Neural progenitor cell (in vitro differentiated cells): ENCODE data around the gene CDH2. TPM values are rescaled to one million over a fixed set of nuclear protein-coding genes. Genes with fewer than 3 reads are reported as not detected.

Source experiments
- DNase-seq: peaks from one replicate; pipeline ENCODE4 v3.0.0-alpha.2; 2016; ENCODE audit warnings: low spot score
- H2AFZ ChIP-seq: fragments of 200-600 bp; sonication (generic); replicated peaks from 2 replicates; pipeline ENCODE4 v1.6.1; 2016; ENCODE audit warnings: antibody characterized with exemption
- H3F3A ChIP-seq: fragments of 200-600 bp; sonication (generic); 2 replicates; pipeline ENCODE4 v1.6.1; 2016; ENCODE audit warnings: antibody characterized with exemption, low read depth
- H3K27ac ChIP-seq: fragments of 200-600 bp; sonication (generic); 2 replicates; pipeline ENCODE4 v1.5.1; 2016; ENCODE audit warnings: mild to moderate bottlenecking
- H3K27me3 ChIP-seq: fragments of 200-600 bp; sonication (generic); 2 replicates; pipeline ENCODE4 v1.6.1; 2016; ENCODE audit warnings: mild to moderate bottlenecking, moderate library complexity
- H3K36me3 ChIP-seq: fragments of 200-600 bp; sonication (generic); 2 replicates; pipeline ENCODE4 v1.5.1; 2016
- H3K4me1 ChIP-seq: fragments of 200-600 bp; sonication (generic); 2 replicates; pipeline ENCODE4 v1.6.1; 2016; ENCODE audit warnings: mixed run types
- H3K4me2 ChIP-seq: fragments of 200-600 bp; sonication (generic); 2 replicates; pipeline ENCODE4 v1.6.1; 2016
- H3K4me3 ChIP-seq: fragments of 200-600 bp; sonication (generic); 2 replicates; pipeline ENCODE4 v1.5.1; 2016
- H3K79me2 ChIP-seq: fragments of 200-600 bp; sonication (generic); 2 replicates; pipeline ENCODE4 v1.6.1; 2016; ENCODE audit warnings: low read depth
- H3K9ac ChIP-seq: fragments of 200-600 bp; sonication (generic); 2 replicates; pipeline ENCODE4 v1.6.1; 2016
- H3K9me3 ChIP-seq: fragments of 200-600 bp; sonication (generic); 2 replicates; pipeline ENCODE4 v1.5.1; 2016; ENCODE audit warnings: low read depth
- H4K20me1 ChIP-seq: fragments of 200-600 bp; sonication (generic); 2 replicates; pipeline ENCODE4 v1.6.1; 2016; ENCODE audit warnings: low read depth
- H3K27ac Mint-ChIP-seq: 3 replicates; pipeline ENCODE4 v1.8.0; 2021; ENCODE audit warnings: mixed read lengths
- H3K27me3 Mint-ChIP-seq: 2 replicates; pipeline ENCODE4 v1.8.0; 2022; ENCODE audit warnings: low read depth, mild to moderate bottlenecking, inconsistent platforms, moderate library complexity, mixed read lengths; ENCODE audit not compliant: insufficient read depth
- H3K36me3 Mint-ChIP-seq: 3 replicates; pipeline ENCODE4 v1.8.0; 2021; ENCODE audit warnings: mixed read lengths
- H3K4me1 Mint-ChIP-seq: 3 replicates; pipeline ENCODE4 v1.8.0; 2021; ENCODE audit warnings: mixed read lengths
- H3K4me3 Mint-ChIP-seq: 3 replicates; pipeline ENCODE4 v1.8.0; 2021; ENCODE audit warnings: mild to moderate bottlenecking, moderate library complexity, mixed read lengths
- H3K9me3 Mint-ChIP-seq: 3 replicates; pipeline ENCODE4 v1.8.0; 2020; ENCODE audit warnings: mixed read lengths
- EZH2 ChIP-seq: fragments of 200-600 bp; sonication (generic); IDR thresholded peaks from 2 replicates; pipeline ENCODE4 v1.6.1; 2017; ENCODE audit warnings: antibody characterized with exemption, mild to moderate bottlenecking, moderate library complexity
- EZH2phosphoT487 ChIP-seq: fragments of 200-600 bp; sonication (generic); IDR thresholded peaks from 2 replicates; pipeline ENCODE4 v1.6.1; 2017; ENCODE audit warnings: antibody characterized with exemption
- total RNA-seq: library from RNA; depleted of rRNA; stranded (reverse); fragments of >200 nt; gene quantifications from 2 replicates; pipeline ENCODE4 v1.2.3, GENCODE V29; 2015; ENCODE audit warnings: low replicate concordance
- TF ChIP-seq, protein P1 (sequence below): fragments of 200-600 bp; sonication (generic); IDR thresholded peaks from 2 replicates; pipeline ENCODE4 v1.5.1; 2017; ENCODE audit warnings: antibody characterized with exemption, mild to moderate bottlenecking

CDH2 gene
- total RNA-seq, 1 donor from 2014 or later = 459 TPM

DNA sequence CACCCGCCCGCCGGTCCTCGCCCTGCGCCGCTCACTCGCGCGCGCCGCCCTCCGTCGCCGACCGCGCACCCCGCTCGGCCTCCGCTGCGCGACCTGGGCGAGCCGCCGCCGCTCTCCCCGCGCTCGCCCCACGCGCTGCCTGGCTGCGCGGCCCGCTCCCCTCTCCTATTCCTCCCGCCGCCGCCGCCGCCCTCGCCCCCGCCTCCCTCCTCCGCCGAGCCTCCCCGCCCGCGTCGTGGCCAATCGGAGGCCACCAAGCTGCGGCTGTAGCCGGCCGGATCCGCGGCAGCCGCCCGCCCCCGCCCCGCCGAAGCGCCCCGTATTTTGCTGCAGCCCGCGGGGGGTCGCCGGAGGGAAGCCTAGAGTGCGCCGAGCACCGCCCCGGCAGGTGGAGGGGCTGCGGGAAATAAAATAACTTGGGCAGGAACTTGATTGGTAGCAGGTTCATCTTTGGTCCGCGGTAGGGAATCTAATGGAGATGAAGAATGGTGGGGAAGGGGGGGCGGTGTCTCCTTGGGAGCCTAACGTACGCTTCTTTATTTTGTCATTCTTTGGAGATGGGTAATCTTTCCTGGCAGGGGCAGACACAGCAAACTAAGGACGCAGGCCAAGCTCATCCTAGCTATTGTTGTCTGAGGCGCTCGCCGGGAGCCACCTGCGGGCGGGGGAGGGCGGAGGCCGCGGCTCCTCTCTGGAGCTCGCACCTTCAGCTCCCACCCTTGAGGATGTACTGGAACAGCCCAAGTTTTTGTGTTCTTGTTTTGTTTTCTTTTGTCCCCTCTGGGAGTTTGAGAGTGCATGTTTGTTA lies 1.1 kb upstream of the CDH2 start:
- H3K4me1 Mint-ChIP-seq = peaks cover 41% of the 10 kb centered on the region
- H3K4me3 Mint-ChIP-seq = peak overlapping the region; percentile 96
- Histone ChIP-seq H3K4me2 (peak overlapping the region; percentile 82), H3K4me3 (peak overlapping the region; percentile 94), H2AFZ (no peak overlapping the region), H3F3A (peaks cover 34% of the 10 kb centered on the region), H3K27ac (no peak overlapping the region), H4K20me1 (peaks cover 61% of the 10 kb centered on the region), H3K79me2 (peaks cover 77% of the 10 kb centered on the region), H3K4me1 (peaks cover 27% of the 10 kb centered on the region), H3K9ac (no peak overlapping the region), H3K36me3 (no peaks in the 10 kb centered on the region), H3K27me3 (no peaks in the 10 kb centered on the region), H3K9me3 (no peaks in the 10 kb centered on the region)
- DNase-seq = peak; percentile 93
- peaks cover 7% of the 10 kb centered on the region for H3K27me3 Mint-ChIP-seq
- peak overlapping the region; percentile 95 for H3K27ac Mint-ChIP-seq
- H3K36me3 Mint-ChIP-seq = peaks cover 12% of the 10 kb centered on the region
- peaks cover 2% of the 10 kb centered on the region for H3K9me3 Mint-ChIP-seq
- TF ChIP-seq, protein P1, sequence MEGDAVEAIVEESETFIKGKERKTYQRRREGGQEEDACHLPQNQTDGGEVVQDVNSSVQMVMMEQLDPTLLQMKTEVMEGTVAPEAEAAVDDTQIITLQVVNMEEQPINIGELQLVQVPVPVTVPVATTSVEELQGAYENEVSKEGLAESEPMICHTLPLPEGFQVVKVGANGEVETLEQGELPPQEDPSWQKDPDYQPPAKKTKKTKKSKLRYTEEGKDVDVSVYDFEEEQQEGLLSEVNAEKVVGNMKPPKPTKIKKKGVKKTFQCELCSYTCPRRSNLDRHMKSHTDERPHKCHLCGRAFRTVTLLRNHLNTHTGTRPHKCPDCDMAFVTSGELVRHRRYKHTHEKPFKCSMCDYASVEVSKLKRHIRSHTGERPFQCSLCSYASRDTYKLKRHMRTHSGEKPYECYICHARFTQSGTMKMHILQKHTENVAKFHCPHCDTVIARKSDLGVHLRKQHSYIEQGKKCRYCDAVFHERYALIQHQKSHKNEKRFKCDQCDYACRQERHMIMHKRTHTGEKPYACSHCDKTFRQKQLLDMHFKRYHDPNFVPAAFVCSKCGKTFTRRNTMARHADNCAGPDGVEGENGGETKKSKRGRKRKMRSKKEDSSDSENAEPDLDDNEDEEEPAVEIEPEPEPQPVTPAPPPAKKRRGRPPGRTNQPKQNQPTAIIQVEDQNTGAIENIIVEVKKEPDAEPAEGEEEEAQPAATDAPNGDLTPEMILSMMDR = no peak
- TF ChIP-seq EZH2 (no peak), EZH2phosphoT487 (no peak)

DNA sequence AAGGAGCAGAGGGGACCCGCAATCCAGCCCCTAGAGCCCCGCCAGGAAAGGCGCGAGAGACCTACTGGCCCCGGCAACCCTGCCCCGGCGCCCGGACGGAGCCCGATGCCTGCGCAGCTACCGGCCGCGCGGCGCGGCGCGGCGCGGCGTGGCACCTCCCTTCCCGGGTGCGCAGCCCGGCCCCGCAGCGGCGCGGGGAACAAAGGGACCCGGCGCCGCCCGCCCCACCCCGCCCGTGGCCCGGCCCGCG lies 307 bp downstream of the CDH2 start:
- Mint-ChIP-seq H3K9me3 (peaks cover 2% of the 10 kb centered on the region), H3K27me3 (peaks cover 7% of the 10 kb centered on the region), H3K27ac (no peak overlapping the region), H3K36me3 (peaks cover 16% of the 10 kb centered on the region), H3K4me1 (peaks cover 47% of the 10 kb centered on the region), H3K4me3 (peak overlapping the region; percentile 98)
- H3K27ac ChIP-seq = peak overlapping the region; percentile 82
- peaks cover 30% of the 10 kb centered on the region for H3F3A ChIP-seq
- TF ChIP-seq EZH2phosphoT487 = no peak
- TF ChIP-seq EZH2 = no peak
- TF ChIP-seq, protein P1 = no peak
- peak overlapping the region; percentile 94 for H3K4me3 ChIP-seq
- H3K27me3 ChIP-seq = no peaks in the 10 kb centered on the region
- H3K4me2 ChIP-seq = peak overlapping the region; percentile 88
- H3K9me3 ChIP-seq = no peaks in the 10 kb centered on the region
- H3K9ac ChIP-seq = peak overlapping the region; percentile 70
- H3K4me1 ChIP-seq = peaks cover 41% of the 10 kb centered on the region
- peaks cover 91% of the 10 kb centered on the region for H3K79me2 ChIP-seq
- DNase-seq = no peak
- H2AFZ ChIP-seq = no peak overlapping the region
- peaks cover 72% of the 10 kb centered on the region for H4K20me1 ChIP-seq
- H3K36me3 ChIP-seq = no peaks in the 10 kb centered on the region

GRCh38 chr18:28175930-28176697 lies 816 bp downstream of the CDH2 start:
- peak overlapping the region; percentile 100 for H3K27ac Mint-ChIP-seq

More at GRCh38 chr18:28175930-28176697, 816 bp downstream of the CDH2 start:
- no peaks in the 10 kb centered on the region for H3K27me3 ChIP-seq
- H3K27ac ChIP-seq = peak overlapping the region; percentile 82
- H3K36me3 Mint-ChIP-seq = peaks cover 21% of the 10 kb centered on the region
- H4K20me1 ChIP-seq = peaks cover 77% of the 10 kb centered on the region
- H3F3A ChIP-seq = peaks cover 30% of the 10 kb centered on the region
- peak overlapping the region; percentile 94 for H3K4me3 ChIP-seq
- H3K27me3 Mint-ChIP-seq = peaks cover 7% of the 10 kb centered on the region
- H3K36me3 ChIP-seq = no peaks in the 10 kb centered on the region
- peak overlapping the region; percentile 98 for H3K4me3 Mint-ChIP-seq
- peaks cover 93% of the 10 kb centered on the region for H3K79me2 ChIP-seq
- no peaks in the 10 kb centered on the region for H3K9me3 ChIP-seq
- H2AFZ ChIP-seq = no peak overlapping the region
- peaks cover 2% of the 10 kb centered on the region for H3K9me3 Mint-ChIP-seq
- TF ChIP-seq, protein P1 = no peak
- TF ChIP-seq EZH2 = no peak
- no peak for TF ChIP-seq EZH2phosphoT487
- peaks cover 47% of the 10 kb centered on the region for H3K4me1 ChIP-seq
- H3K4me2 ChIP-seq = peak overlapping the region; percentile 88
- H3K4me1 Mint-ChIP-seq = peaks cover 47% of the 10 kb centered on the region
- DNase-seq = peak; percentile 61
- peak overlapping the region; percentile 70 for H3K9ac ChIP-seq
